ENCODE results near the gene UBE4A. TPM values are rescaled to one million over a fixed set of nuclear protein-coding genes. Genes with fewer than 3 reads are reported as not detected.
"Not testable (repeated sequence)": the region's sequence is repeated elsewhere in the genome, so short reads cannot be mapped to it uniquely, and the experiment has no call there.

Gene UBE4A
- total RNA-seq, 1 donor from 2014 or later, result 27.3 TPM

- DNase-seq (ENCODE audit: low read depth), result no peak
- no peak for TF ChIP-seq CTCF (conservative IDR thresholded peaks at IDR 0.05; ENCODE audit: low read depth, low read length)
- H3K4me3 ChIP-seq (ENCODE audit: low read depth, low read length), result no peak overlapping the region
Measured at GRCh38 chr11:118410055-118410745, 50.8 kb downstream of the UBE4A start.

- H3K4me3 ChIP-seq (ENCODE audit: low read depth, low read length), result no peak overlapping the region
Measured at GRCh38 chr11:118411530-118411929, 52.1 kb downstream of the UBE4A start.

GRCh38 chr11:118412921-118413320 lies 53.5 kb downstream of the UBE4A start:
- TF ChIP-seq CTCF (conservative IDR thresholded peaks at IDR 0.05; ENCODE audit: low read depth, low read length), result no peak
- no peak overlapping the region for H3K4me3 ChIP-seq (ENCODE audit: low read depth, low read length)
- no peak for DNase-seq (ENCODE audit: low read depth)

More at GRCh38 chr11:118411530-118411929, 52.1 kb downstream of the UBE4A start:
- no peak for TF ChIP-seq CTCF (conservative IDR thresholded peaks at IDR 0.05; ENCODE audit: low read depth, low read length)
- DNase-seq (ENCODE audit: low read depth), result no peak

GRCh38 chr11:118415062-118415738 lies 55.8 kb downstream of the UBE4A start:
- no peak for DNase-seq (ENCODE audit: low read depth)
- no peak for TF ChIP-seq CTCF (conservative IDR thresholded peaks at IDR 0.05; ENCODE audit: low read depth, low read length)

GRCh38 chr11:118415739-118416068 lies 56.3 kb downstream of the UBE4A start:
- peak; percentile 63 for DNase-seq (ENCODE audit: low read depth)
- no peak overlapping the region for H3K4me3 ChIP-seq (ENCODE audit: low read depth, low read length)
- no peak for TF ChIP-seq CTCF (conservative IDR thresholded peaks at IDR 0.05; ENCODE audit: low read depth, low read length)

More at GRCh38 chr11:118415062-118415738, 55.8 kb downstream of the UBE4A start:
- no peak overlapping the region for H3K4me3 ChIP-seq (ENCODE audit: low read depth, low read length)

- DNase-seq (ENCODE audit: low read depth); H3K4me3 ChIP-seq (ENCODE audit: low read depth, low read length): not testable (repeated sequence)
Measured at GRCh38 chr11:118416900-118417299, 57.5 kb downstream of the UBE4A start.

- peak overlapping the region; percentile 9 for H3K4me3 ChIP-seq (ENCODE audit: low read depth, low read length)
- DNase-seq (ENCODE audit: low read depth), result peak; percentile 70
- no peak for TF ChIP-seq CTCF (conservative IDR thresholded peaks at IDR 0.05; ENCODE audit: low read depth, low read length)
Measured at GRCh38 chr11:118417801-118418200, 58.4 kb downstream of the UBE4A start.
